ENCODE data around the gene GRM8.

Gene GRM8

DNA sequence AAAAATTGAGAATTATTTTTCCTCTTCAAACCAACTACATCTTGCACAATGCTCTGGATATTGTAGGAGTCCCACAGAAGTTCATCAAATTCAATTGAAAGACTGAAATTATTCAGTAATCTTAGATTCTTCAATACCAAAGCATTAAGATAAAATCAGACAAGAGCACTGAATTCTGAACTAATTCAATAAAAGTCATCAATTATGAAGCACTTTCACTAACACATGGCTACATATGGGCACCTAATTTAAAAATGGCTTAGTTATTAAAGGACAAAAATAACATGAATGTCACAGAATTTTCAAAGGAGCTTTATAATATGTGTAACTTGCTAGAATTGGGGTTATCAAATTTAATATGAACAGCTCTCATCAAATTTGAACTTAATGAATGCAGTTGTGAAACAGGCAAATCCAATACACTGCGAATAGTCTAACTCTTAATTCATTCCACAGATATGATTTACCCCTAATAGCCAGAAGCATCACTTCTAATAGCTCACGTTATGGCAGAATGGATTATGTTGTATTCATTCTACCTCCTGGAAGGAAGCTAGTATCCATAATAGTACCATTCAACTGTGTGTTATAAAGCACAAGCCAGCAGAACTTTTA, 116.8 kb downstream of the GRM8 start:
- no peak for TF ChIP-seq POLR2A (IDR thresholded peaks at IDR 0.05; ENCODE audit: low read depth, low read length)
- no peak for TF ChIP-seq TAF1 (IDR thresholded peaks at IDR 0.05; ENCODE audit: borderline replicate concordance, low read depth, low read length)
- TF ChIP-seq POLR2AphosphoS5 (IDR thresholded peaks at IDR 0.05; ENCODE audit: low read depth, low read length): no peak
- DNase-seq (ENCODE audit: insufficient read length) (no peak), FAIRE-seq (no peak)

DNA sequence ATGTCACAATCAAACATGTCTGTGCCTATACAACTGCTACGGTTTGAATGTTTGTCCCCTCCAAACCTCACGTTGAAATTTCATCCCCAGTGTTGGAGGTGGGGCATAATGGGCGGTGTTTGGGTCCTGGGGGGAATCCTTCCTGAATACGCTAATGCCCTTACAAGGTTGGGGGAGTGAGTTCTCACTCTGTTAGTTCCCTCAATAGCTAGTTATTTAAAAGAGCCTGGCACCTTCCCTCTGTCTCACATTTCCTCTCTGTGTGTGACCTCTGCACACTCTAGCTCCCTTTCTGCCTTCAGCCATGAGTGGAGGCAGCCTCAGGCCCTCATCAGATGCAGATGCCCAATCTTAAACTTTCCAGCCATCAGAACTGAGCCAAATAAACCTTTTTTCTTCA, 129.5 kb downstream of the GRM8 start:
- no peak for TF ChIP-seq TAF1 (IDR thresholded peaks at IDR 0.05; ENCODE audit: borderline replicate concordance, low read depth, low read length)
- FAIRE-seq (no peak), DNase-seq (ENCODE audit: insufficient read length) (no peak)

DNA sequence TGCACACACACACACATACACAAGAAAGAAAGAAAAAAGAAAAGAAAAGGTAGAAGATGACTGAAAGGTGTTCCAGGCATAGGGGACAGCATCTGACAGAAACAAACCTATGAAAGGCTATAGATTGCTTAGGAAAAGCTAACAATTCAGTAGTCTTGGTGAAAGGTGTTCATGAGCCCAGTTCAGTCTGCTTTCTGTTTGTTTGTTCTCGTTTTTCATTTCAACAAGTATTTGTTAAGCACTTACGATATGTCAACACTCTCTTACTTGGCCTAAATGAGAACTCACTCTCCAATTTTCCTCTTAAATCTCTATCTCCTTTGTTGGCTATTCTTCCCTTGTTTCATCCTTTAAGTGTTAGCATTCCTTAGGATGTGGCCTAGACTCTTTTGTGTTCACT, 133.2 kb downstream of the GRM8 start:
- FAIRE-seq: no peak
- TF ChIP-seq TAF1 (IDR thresholded peaks at IDR 0.05; ENCODE audit: borderline replicate concordance, low read depth, low read length): no peak
- TF ChIP-seq POLR2A (IDR thresholded peaks at IDR 0.05; ENCODE audit: low read depth, low read length): no peak
- no peak for TF ChIP-seq POLR2AphosphoS5 (IDR thresholded peaks at IDR 0.05; ENCODE audit: low read depth, low read length)
- no peak for DNase-seq (ENCODE audit: insufficient read length)

DNA sequence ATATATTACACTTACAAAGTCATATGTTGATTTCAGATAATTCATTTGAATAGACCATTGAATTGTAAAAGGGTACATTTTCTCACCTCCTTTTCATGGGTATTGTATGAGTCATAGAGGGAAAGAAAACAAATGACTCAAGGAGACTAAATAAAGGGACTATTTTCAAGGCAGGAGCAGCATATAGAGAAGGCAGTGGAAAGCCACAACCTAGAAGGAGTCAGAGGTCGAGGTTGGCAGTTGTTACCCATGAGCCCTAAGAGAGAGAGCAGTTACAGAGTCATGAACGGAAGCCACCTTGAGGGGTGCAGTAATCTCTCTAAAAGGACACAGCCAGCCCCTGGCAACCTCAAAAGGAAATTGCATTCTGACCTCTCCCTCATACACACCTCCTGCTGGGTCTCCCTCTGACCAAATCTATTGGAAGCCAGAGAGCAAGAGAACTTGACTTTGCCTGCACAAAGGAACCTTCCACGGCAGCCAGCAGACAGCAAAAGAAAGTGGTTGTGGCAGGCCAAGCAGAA, 137.9 kb downstream of the GRM8 start:
- DNase-seq (ENCODE audit: insufficient read length): no peak
- no peak for FAIRE-seq
- TF ChIP-seq TAF1 (IDR thresholded peaks at IDR 0.05; ENCODE audit: borderline replicate concordance, low read depth, low read length) (no peak), POLR2AphosphoS5 (IDR thresholded peaks at IDR 0.05; ENCODE audit: low read depth, low read length) (no peak), POLR2A (IDR thresholded peaks at IDR 0.05; ENCODE audit: low read depth, low read length) (no peak)

DNA sequence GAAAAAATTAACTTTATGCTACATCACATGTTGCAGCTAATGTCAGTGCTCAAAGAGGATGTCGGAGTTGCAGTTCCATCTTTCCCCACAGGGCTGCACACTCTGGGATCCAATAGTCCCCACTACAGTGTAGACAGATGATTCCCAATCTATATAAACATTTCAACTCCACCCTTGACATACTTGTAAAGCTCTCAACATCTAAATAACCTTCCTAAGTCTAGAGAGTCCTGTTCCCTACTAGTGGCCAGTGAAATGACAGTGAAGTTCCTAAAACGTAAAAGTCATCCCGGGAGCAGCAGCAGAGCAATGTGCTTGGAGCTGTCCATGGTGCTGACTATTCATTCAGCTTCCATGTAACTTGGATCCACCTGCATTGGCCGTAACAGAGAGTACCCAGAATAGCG, 145.1 kb downstream of the GRM8 start:
- DNase-seq (ENCODE audit: insufficient read length) (no peak), FAIRE-seq (peak; percentile 71)
- TF ChIP-seq TAF1 (IDR thresholded peaks at IDR 0.05; ENCODE audit: borderline replicate concordance, low read depth, low read length): no peak
- TF ChIP-seq POLR2A (IDR thresholded peaks at IDR 0.05; ENCODE audit: low read depth, low read length): no peak
- TF ChIP-seq POLR2AphosphoS5 (IDR thresholded peaks at IDR 0.05; ENCODE audit: low read depth, low read length): no peak

DNA sequence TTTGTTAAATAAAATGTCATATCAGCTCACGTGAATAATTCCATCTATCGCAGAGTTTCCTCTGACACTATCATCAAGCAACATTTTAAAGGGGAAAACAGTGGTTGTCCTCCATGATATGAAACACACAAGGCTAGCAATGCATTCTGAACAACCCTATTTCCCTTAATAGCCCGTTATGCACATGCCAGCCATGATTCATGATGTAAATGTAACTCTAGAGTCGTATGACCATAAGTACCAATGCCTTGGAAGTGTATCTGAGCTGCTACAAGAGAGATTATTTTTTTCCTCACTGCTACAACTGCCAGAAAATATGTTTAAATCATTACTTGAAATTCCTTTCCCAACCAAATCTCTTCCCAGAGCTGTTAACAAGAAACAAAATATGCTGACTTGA, 159.4 kb downstream of the GRM8 start:
- FAIRE-seq (no peak), DNase-seq (ENCODE audit: insufficient read length) (no peak)
- TF ChIP-seq TAF1 (IDR thresholded peaks at IDR 0.05; ENCODE audit: borderline replicate concordance, low read depth, low read length) (no peak), POLR2A (IDR thresholded peaks at IDR 0.05; ENCODE audit: low read depth, low read length) (no peak), POLR2AphosphoS5 (IDR thresholded peaks at IDR 0.05; ENCODE audit: low read depth, low read length) (no peak)

DNA sequence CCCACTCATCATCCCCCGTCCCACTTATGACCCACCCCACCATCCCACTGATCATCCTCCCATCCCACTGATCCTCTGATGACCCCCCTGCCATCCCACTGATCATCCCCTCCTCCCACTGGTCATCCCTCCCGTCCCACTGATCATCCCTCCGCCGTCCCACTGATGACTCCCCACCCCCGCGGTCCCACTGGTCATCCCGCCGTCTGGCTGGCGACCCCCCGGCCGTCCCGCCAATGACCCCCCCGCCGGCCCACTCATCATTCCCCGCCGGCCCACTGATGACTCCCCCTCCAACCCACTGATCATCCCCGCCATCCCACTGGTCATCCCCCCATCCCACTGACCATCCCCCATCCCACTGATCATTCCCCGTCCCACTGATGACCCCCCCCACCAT, 161.1 kb downstream of the GRM8 start:
- DNase-seq (ENCODE audit: insufficient read length) (no peak), FAIRE-seq (no peak)
- TF ChIP-seq POLR2A (IDR thresholded peaks at IDR 0.05; ENCODE audit: low read depth, low read length): no peak
- TF ChIP-seq TAF1 (IDR thresholded peaks at IDR 0.05; ENCODE audit: borderline replicate concordance, low read depth, low read length): no peak
- no peak for TF ChIP-seq POLR2AphosphoS5 (IDR thresholded peaks at IDR 0.05; ENCODE audit: low read depth, low read length)

DNA sequence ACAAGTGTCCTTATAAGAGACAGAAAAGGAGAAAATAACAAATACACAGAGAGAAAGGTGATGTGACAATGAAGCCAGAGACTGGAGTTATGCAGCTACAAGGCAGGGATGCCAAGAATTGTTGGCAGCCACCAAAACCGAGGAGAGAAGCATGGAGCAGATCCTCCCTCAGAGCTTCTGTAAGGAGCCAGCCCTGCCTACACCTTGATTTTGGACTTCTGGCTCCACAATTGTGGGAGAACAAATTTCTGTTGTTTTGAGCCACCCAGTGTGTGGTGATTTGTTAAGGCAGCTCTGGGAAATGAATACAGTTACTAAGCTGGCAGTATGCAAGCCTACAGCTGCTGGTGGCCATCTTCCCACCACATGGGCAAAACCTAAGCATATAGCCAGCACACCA, 163.6 kb downstream of the GRM8 start:
- TF ChIP-seq TAF1 (IDR thresholded peaks at IDR 0.05; ENCODE audit: borderline replicate concordance, low read depth, low read length): no peak
- TF ChIP-seq POLR2A (IDR thresholded peaks at IDR 0.05; ENCODE audit: low read depth, low read length): no peak
- no peak for TF ChIP-seq POLR2AphosphoS5 (IDR thresholded peaks at IDR 0.05; ENCODE audit: low read depth, low read length)
- DNase-seq (ENCODE audit: insufficient read length) (no peak), FAIRE-seq (no peak)

DNA sequence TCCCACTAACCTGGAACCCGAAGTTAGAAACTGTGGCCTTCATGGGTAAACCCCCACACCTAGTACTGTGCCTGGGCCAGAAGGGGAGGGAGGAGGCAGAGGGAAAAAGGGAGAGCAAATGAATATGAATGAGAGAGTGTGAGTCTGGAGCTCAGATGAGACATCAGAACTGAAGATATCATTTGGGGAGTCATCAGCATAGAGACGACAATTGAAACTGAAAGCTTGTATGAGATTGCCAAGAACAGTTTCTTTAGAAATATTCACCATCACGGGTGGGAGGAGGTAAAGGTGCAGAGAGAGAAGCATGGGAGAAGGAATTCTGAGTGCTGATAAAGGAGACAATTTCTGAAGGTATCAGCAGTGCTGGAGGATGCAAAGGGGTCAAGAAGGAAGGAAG, 171.2 kb downstream of the GRM8 start:
- DNase-seq (ENCODE audit: insufficient read length): no peak
- no peak for TF ChIP-seq POLR2A (IDR thresholded peaks at IDR 0.05; ENCODE audit: low read depth, low read length)
- TF ChIP-seq TAF1 (IDR thresholded peaks at IDR 0.05; ENCODE audit: borderline replicate concordance, low read depth, low read length): no peak
- no peak for TF ChIP-seq POLR2AphosphoS5 (IDR thresholded peaks at IDR 0.05; ENCODE audit: low read depth, low read length)
- FAIRE-seq: no peak

DNA sequence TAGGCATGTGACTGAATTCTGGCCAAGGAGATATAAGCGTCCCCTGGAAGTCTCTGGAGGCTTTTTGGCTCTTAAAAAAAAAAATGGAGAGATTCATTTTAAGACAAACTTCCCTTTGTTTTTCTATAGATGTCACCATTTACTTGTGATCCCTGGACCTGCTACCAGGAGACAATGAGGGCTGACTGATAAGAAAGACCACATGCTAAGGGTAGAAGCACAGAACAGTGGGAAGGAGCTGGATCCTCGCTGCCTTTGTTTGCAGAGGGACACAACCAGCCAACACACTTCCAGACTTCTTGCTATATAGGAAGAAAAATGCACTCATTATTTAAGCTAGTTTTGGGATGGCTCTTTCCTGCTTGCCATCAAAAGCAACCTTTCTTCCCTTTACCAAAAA, 172.2 kb downstream of the GRM8 start:
- DNase-seq (ENCODE audit: insufficient read length): no peak
- no peak for TF ChIP-seq POLR2AphosphoS5 (IDR thresholded peaks at IDR 0.05; ENCODE audit: low read depth, low read length)
- no peak for TF ChIP-seq TAF1 (IDR thresholded peaks at IDR 0.05; ENCODE audit: borderline replicate concordance, low read depth, low read length)
- TF ChIP-seq POLR2A (IDR thresholded peaks at IDR 0.05; ENCODE audit: low read depth, low read length): no peak
- FAIRE-seq: no peak

DNA sequence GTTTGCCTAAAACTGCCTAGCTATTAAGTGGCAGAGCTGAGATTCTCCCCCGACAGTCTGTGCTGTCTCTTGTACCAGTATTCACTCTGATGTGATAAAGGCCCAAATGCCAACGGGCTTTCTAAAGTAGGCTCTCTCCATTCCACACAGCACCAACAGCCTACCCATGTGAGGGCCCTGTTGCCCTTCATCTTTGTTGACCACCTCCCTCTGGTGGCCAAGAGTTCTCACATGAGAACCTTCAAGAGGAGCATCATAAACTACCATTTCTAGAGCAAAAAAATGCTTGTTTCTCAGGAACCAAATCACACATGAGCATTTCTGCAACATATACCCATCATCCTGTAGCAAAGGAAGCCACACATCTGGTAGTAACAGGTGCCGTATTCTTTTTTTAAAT, 185.8 kb downstream of the GRM8 start:
- FAIRE-seq: no peak
- DNase-seq (ENCODE audit: insufficient read length): no peak
- TF ChIP-seq TAF1 (IDR thresholded peaks at IDR 0.05; ENCODE audit: borderline replicate concordance, low read depth, low read length) (no peak), POLR2A (IDR thresholded peaks at IDR 0.05; ENCODE audit: low read depth, low read length) (no peak), POLR2AphosphoS5 (IDR thresholded peaks at IDR 0.05; ENCODE audit: low read depth, low read length) (no peak)

DNA sequence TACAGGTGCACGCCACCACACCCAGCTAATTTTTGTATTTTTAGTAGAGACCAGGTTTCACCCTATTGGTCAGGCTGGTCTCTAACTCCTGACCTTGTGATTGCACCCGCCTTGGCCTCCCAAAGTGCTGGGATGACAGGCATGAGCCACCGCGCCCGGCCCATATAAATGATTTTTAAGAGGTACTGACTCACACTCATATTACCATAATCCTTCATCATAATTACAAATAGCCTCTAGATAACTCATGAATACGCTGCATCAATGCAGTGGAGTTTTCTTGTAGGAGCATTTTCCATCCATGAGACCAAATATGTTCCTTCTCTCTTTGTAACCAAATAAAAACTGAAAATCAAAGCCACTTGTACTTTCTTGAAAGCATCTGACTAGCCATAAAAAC, 193.3 kb downstream of the GRM8 start:
- FAIRE-seq: no peak
- DNase-seq (ENCODE audit: insufficient read length): no peak
- TF ChIP-seq TAF1 (IDR thresholded peaks at IDR 0.05; ENCODE audit: borderline replicate concordance, low read depth, low read length) (no peak), POLR2AphosphoS5 (IDR thresholded peaks at IDR 0.05; ENCODE audit: low read depth, low read length) (no peak), POLR2A (IDR thresholded peaks at IDR 0.05; ENCODE audit: low read depth, low read length) (no peak)

All from GM12892 (cell line).